Prostate gland (tissue), 2 donors: Measurements from ENCODE around the gene ATP6V0D1. TPM values are rescaled to one million over a fixed set of nuclear protein-coding genes. Genes with fewer than 3 reads are reported as not detected.

ENCODE experiments used
- DNase-seq: peaks from one replicate; pipeline ENCODE4 v3.0.0-alpha.2; 2019; ENCODE audit warnings: low spot score
- H3K27ac ChIP-seq, 2 donors: fragments of 200-600 bp; sonication (generic); 2 replicates each; pipeline ENCODE4 v1.5.1; 2017 to 2019
- H3K27me3 ChIP-seq: fragments of 200-600 bp; sonication (generic); replicated peaks from 2 replicates; pipeline ENCODE4 v1.5.1; 2019; ENCODE audit not compliant: insufficient read depth
- H3K36me3 ChIP-seq, 2 donors: fragments of 200-600 bp; sonication (generic); 1 replicate in 1 of 2; 2 replicates in 1 of 2; pipeline versions ENCODE4 v1.5.1 to v1.8.1; 2017 to 2019
- H3K4me1 ChIP-seq: fragments of 200-600 bp; sonication (generic); replicated peaks from 2 replicates; pipeline ENCODE4 v1.5.1; 2019
- H3K4me3 ChIP-seq, 2 donors: fragments of 200-600 bp; sonication (generic); 2 replicates each; pipeline ENCODE4 v1.5.1; 2017 to 2019
- H3K9me3 ChIP-seq: fragments of 200-600 bp; sonication (generic); 2 replicates; pipeline ENCODE4 v1.5.1; 2017
- POLR2A ChIP-seq: fragments of 450-650 bp; IDR thresholded peaks from one replicate; pipeline ENCODE4 v1.6.1; 2016; ENCODE audit warnings: antibody characterized with exemption, mild to moderate bottlenecking
- POLR2AphosphoS5 ChIP-seq: sonication (generic); formaldehyde crosslinking; IDR thresholded peaks from one replicate; pipeline ENCODE4 v1.6.1; 2017; ENCODE audit warnings: antibody characterized with exemption
- WGBS: methylation state at CpG from one replicate; pipeline ENCODE4 v1.1.5; 2018; 5-methylcytosine and 5-hydroxymethylcytosine counted together
- intact Hi-C: fragments of 100-400 bp; cut with DNase I; formaldehyde crosslinking; loops from one replicate; pipeline ENCODE4 v1.14.2; 2022
- total RNA-seq, 2 donors: library from RNA; depleted of rRNA; stranded (reverse); fragments of >200 nt; gene quantifications; one replicate each; pipeline ENCODE4 v1.1.0, GENCODE V29; 2016
- TF ChIP-seq, protein P1 (sequence below), 4 experiments: fragments of 200-600 bp in 2 of 4; fragments of 450-650 bp in 2 of 4; sonication (generic) in 2 of 4; IDR thresholded peaks; 1 replicate in 3 of 4; 2 replicates in 1 of 4; pipeline ENCODE4 v1.5.1; 2016 to 2019; ENCODE audit warnings: antibody characterized with exemption in 4 of 4, mild to moderate bottlenecking in 2 of 4, moderate library complexity in 2 of 4

The ATP6V0D1 gene
- total RNA-seq, 2 donors from 2014 or later: 98.3 to 138 TPM

DNA sequence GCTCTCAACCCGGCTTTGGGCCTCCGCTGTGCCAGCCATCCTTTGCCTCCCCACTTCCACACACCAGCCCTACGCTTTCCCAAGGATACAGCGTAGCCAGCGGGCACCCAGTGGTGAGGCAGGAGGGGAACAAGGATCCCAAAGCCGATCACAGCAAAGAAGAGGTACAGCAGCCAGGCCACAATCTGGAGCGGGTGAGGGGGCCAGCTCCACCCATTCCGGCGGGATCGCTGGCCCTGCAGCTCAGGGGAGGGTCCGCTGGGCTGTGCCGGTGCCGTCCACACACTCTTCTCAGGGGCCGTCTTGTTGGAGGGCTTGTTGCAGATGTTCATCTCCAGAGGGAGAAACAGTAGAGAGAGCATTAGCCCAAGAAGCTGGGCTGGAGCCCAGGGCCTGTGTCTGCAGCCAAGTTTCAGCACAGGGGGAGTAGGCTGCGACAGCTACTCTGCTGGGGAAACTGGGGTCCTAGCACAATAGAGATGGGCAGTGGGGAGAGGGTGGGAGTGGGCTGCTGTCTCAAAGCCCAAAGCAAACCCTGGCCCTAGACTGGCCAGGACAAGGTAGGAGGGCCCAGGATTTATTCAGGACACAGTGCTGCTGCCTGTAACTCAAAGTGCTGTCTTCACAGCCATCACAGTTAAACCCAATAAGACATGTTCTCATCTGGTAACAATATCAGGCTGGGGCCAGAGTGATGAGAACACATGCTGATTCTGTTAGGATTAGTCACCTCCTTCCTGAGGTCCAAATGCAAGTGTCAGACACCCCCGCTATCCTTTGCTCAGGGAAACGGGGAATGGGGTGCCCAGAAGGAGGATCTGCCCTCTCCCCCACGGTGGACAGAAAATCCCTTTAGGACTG, 74.6 kb downstream of the ATP6V0D1 start:
- 52% methylated on average over 18 of the region's 18 CpGs for WGBS

DNA sequence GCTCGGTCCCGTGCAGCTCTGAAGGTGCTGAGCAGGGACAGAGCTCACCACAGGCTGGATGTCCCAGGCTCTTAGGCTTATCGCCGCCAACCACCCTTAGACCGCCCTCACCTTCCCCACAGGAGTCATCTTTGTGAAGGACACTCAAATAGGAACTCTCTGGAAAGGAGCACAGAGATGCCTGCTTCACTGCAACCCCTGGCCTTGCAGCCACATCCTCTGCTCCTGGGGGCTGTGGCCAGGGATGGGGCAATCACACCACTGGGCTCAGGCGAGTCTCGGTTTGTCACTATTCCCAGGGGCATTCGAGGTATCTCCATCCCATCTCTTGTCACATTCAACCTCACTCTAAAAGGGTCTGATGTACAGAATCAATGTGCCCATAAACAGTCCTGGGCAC, 75.6 kb downstream of the ATP6V0D1 start:
- no peaks in the 10 kb centered on the region for H3K36me3 ChIP-seq
- no peaks in the 10 kb centered on the region for H3K9me3 ChIP-seq
- intact Hi-C loops: no loop called here
- TF ChIP-seq, protein P1, sequence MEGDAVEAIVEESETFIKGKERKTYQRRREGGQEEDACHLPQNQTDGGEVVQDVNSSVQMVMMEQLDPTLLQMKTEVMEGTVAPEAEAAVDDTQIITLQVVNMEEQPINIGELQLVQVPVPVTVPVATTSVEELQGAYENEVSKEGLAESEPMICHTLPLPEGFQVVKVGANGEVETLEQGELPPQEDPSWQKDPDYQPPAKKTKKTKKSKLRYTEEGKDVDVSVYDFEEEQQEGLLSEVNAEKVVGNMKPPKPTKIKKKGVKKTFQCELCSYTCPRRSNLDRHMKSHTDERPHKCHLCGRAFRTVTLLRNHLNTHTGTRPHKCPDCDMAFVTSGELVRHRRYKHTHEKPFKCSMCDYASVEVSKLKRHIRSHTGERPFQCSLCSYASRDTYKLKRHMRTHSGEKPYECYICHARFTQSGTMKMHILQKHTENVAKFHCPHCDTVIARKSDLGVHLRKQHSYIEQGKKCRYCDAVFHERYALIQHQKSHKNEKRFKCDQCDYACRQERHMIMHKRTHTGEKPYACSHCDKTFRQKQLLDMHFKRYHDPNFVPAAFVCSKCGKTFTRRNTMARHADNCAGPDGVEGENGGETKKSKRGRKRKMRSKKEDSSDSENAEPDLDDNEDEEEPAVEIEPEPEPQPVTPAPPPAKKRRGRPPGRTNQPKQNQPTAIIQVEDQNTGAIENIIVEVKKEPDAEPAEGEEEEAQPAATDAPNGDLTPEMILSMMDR (IDR thresholded peaks at IDR 0.05): no peak
- TF ChIP-seq POLR2A (no peak), POLR2AphosphoS5 (no peak)
- H3K4me1 ChIP-seq: peaks cover 22% of the 10 kb centered on the region
- WGBS: 71% methylated on average over 8 of the region's 8 CpGs
- no peaks in the 10 kb centered on the region for H3K27me3 ChIP-seq
- peak overlapping the region; percentile 94 to 95 for H3K27ac ChIP-seq
- no peak overlapping the region for H3K4me3 ChIP-seq
- no peak for DNase-seq

More for the DNA sequence above, 74.6 kb downstream of the ATP6V0D1 start:
- H3K4me3 ChIP-seq: no peak overlapping the region
- no peak for TF ChIP-seq POLR2AphosphoS5
- no peak for TF ChIP-seq POLR2A
- no peaks in the 10 kb centered on the region for H3K36me3 ChIP-seq
- peak overlapping the region; percentile 94 to 95 for H3K27ac ChIP-seq
- H3K4me1 ChIP-seq: peaks cover 22% of the 10 kb centered on the region
- H3K9me3 ChIP-seq: no peaks in the 10 kb centered on the region
- H3K27me3 ChIP-seq: no peaks in the 10 kb centered on the region
- DNase-seq: no peak
- intact Hi-C loops: no loop called here

DNA sequence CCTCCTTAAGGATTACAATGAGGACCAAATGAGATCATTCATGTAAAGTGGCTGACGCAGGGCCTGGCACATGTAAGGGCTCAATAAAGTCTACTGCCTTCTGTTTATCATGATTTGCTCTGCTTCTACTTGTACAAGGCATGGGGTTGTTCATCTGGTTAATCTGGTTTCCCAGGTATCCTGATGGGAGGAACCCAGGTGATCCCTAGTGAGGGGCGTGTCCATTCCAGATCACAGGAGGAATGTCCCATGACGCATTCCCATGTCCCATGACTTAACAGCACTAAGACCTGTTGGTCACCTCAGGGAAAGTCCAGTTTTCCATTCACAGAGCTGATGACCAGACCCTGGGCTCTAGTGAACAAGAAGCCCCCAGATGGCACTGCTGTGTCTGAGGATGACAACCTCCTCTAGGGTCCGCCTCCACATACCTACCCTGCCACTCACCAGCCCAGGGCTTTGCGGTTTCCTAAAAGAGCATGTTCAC, 76.2 kb downstream of the ATP6V0D1 start:
- WGBS: 53% methylated on average over 5 of the region's 5 CpGs
- Histone ChIP-seq H3K36me3 (no peaks in the 10 kb centered on the region), H3K9me3 (no peaks in the 10 kb centered on the region), H3K4me1 (peaks cover 22% of the 10 kb centered on the region), H3K27ac (peak overlapping the region; percentile 94 to 95), H3K4me3 (no peak overlapping the region), H3K27me3 (no peaks in the 10 kb centered on the region)
- intact Hi-C loops: no loop called here
- peak; percentile 99 for DNase-seq
- peak; percentile 100 for TF ChIP-seq POLR2AphosphoS5
- TF ChIP-seq POLR2A: peak; percentile 44
- TF ChIP-seq, protein P1 (IDR thresholded peaks at IDR 0.05): no peak

DNA sequence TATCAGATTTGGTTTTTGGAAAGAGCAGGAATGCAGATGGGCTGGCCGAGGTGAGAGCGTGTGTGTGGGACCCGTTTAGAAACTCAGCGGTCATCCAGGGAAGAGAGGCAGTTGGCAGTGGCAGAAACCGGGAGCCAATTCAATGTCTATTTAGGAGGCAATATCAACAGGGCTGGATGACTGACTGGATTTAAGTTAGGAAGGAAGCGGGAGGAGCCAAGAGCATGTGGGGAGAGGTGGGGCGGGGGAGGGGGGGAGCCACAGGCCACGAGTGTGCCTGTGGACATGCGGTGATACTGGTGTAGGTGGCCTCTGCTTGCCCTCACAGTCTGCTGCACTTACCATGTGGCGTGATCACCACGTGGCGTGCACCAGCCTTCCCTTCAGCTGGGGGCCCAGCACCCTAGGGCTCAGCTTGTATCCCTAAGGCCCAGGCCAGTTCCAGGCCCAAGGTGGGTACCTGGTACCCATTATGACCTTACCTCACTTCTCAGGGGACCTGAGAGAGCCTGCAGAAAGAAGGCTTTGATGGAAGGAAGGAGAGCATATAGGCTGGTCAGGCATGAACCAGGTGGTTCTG, 76.9 kb downstream of the ATP6V0D1 start:
- intact Hi-C loops: no loop called here
- no peak for DNase-seq
- Histone ChIP-seq H3K27me3 (no peaks in the 10 kb centered on the region), H3K4me1 (peaks cover 22% of the 10 kb centered on the region), H3K36me3 (no peaks in the 10 kb centered on the region), H3K4me3 (no peak overlapping the region), H3K9me3 (no peaks in the 10 kb centered on the region), H3K27ac (peak overlapping the region; percentile 94 to 95)
- TF ChIP-seq POLR2A (no peak), POLR2AphosphoS5 (no peak)
- TF ChIP-seq, protein P1 (IDR thresholded peaks at IDR 0.05): no peak
- 57% methylated on average over 12 of the region's 12 CpGs for WGBS

DNA sequence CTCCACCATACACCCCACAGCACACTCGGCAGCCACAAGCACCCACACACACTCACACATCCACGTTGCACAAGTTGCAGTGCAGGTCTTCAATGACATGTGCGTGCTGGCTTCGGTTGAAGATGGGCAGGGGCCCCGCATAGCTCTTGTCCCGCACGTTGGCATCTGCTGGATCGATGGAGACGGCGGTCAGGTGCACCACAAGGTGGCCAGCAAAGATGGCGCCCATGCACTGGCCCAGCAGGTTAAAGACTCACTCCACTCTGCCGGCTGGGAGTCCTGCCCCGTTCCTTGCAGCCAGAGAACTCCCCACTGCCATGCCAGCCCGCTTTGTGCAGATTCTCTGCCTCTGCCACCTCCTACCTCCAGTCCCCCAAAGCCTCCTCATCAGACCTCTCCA, 80.1 kb downstream of the ATP6V0D1 start:
- H3K4me1 ChIP-seq: peaks cover 27% of the 10 kb centered on the region
- WGBS: 88% methylated on average over 14 of the region's 14 CpGs
- TF ChIP-seq, protein P1 (IDR thresholded peaks at IDR 0.05): no peak
- no peak for TF ChIP-seq POLR2A
- TF ChIP-seq POLR2AphosphoS5: no peak
- intact Hi-C loops: no loop called here
- H3K27me3 ChIP-seq: no peaks in the 10 kb centered on the region
- H3K9me3 ChIP-seq: no peaks in the 10 kb centered on the region
- no peak overlapping the region for H3K4me3 ChIP-seq
- no peaks in the 10 kb centered on the region for H3K36me3 ChIP-seq
- no peak overlapping the region for H3K27ac ChIP-seq
- no peak for DNase-seq
